Astrocyte (in vitro differentiated cells and primary cell): ENCODE results near the gene HOXD11. TPM values are rescaled to one million over a fixed set of nuclear protein-coding genes. Genes with fewer than 3 reads are reported as not detected.

Source experiments
- DNase-seq: peaks from one replicate; pipeline ENCODE4 v3.0.0-alpha.2; 2010; ENCODE audit warnings: low read depth
- FAIRE-seq: peaks from 2 replicates; lab custom pipeline; 2011; peaks lifted over from hg19 to GRCh38; lab: Jason Lieb, UNC
- H2AFZ ChIP-seq: 2 replicates; pipeline ENCODE4 v1.6.0; 2012; ENCODE audit warnings: low read depth, low read length, inconsistent platforms
- H3K27ac ChIP-seq: 2 replicates; pipeline ENCODE4 v1.5.1; 2011; ENCODE audit warnings: low read depth, low read length, inconsistent platforms
- H3K27me3 ChIP-seq: 2 replicates; pipeline ENCODE4 v1.6.0; 2011; ENCODE audit warnings: low read length, inconsistent platforms; ENCODE audit not compliant: insufficient read depth
- H3K36me3 ChIP-seq: 2 replicates; pipeline ENCODE4 v1.5.1; 2011; ENCODE audit warnings: low read length, inconsistent platforms; ENCODE audit not compliant: insufficient read depth
- H3K4me1 ChIP-seq: 2 replicates; pipeline ENCODE4 v1.5.1; 2011; ENCODE audit warnings: low read length, inconsistent platforms; ENCODE audit not compliant: insufficient read depth
- H3K4me2 ChIP-seq: 2 replicates; pipeline ENCODE4 v1.6.0; 2012; ENCODE audit warnings: low read length, inconsistent platforms
- H3K4me3 ChIP-seq: 2 replicates; pipeline ENCODE4 v1.5.1; 2011; ENCODE audit warnings: low read depth, mild to moderate bottlenecking, low read length, inconsistent platforms; ENCODE audit not compliant: insufficient read depth
- H3K79me2 ChIP-seq: 2 replicates; pipeline ENCODE4 v1.6.0; 2012; ENCODE audit warnings: mild to moderate bottlenecking, low read length, inconsistent platforms; ENCODE audit not compliant: insufficient read depth
- H3K9ac ChIP-seq: 2 replicates; pipeline ENCODE4 v1.6.0; 2012; ENCODE audit warnings: mild to moderate bottlenecking, low read length, inconsistent platforms
- H3K9me3 ChIP-seq: 2 replicates; pipeline ENCODE4 v1.5.1; 2012; ENCODE audit warnings: low read depth, mild to moderate bottlenecking, low read length, inconsistent platforms; ENCODE audit not compliant: insufficient read depth
- H4K20me1 ChIP-seq: 2 replicates; pipeline ENCODE4 v1.6.0; 2012; ENCODE audit warnings: low read length, inconsistent platforms; ENCODE audit not compliant: insufficient read depth
- H3K27ac Mint-ChIP-seq: one replicate; pipeline ENCODE4 v1.8.0; 2021; ENCODE audit warnings: mild to moderate bottlenecking, mixed read lengths; ENCODE audit not compliant: unreplicated experiment
- H3K27me3 Mint-ChIP-seq: one replicate; pipeline ENCODE4 v1.8.0; 2021; ENCODE audit warnings: low read depth, mixed read lengths; ENCODE audit not compliant: unreplicated experiment
- H3K36me3 Mint-ChIP-seq: one replicate; pipeline ENCODE4 v1.8.0; 2021; ENCODE audit warnings: low read depth, mixed read lengths; ENCODE audit not compliant: unreplicated experiment
- H3K4me1 Mint-ChIP-seq: one replicate; pipeline ENCODE4 v1.8.0; 2021; ENCODE audit warnings: low read depth, mixed read lengths; ENCODE audit not compliant: unreplicated experiment
- H3K4me3 Mint-ChIP-seq: one replicate; pipeline ENCODE4 v1.8.0; 2021; ENCODE audit warnings: mild to moderate bottlenecking, moderate library complexity, mixed read lengths; ENCODE audit not compliant: unreplicated experiment
- H3K9me3 Mint-ChIP-seq: one replicate; pipeline ENCODE4 v1.8.0; 2021; ENCODE audit warnings: mild to moderate bottlenecking, mixed read lengths; ENCODE audit not compliant: unreplicated experiment
- CTCF ChIP-seq: IDR thresholded peaks from 2 replicates; pipeline ENCODE4 v1.5.1; 2011; ENCODE audit warnings: low read depth, mild to moderate bottlenecking, inconsistent platforms, low read length, moderate library complexity; ENCODE audit not compliant: insufficient read depth
- EZH2 ChIP-seq: IDR thresholded peaks from 2 replicates; pipeline ENCODE4 v1.6.1; 2012; ENCODE audit warnings: mild to moderate bottlenecking, low read length, inconsistent platforms; ENCODE audit not compliant: insufficient read depth
- total RNA-seq: library from RNA; stranded (reverse); gene quantifications from 2 replicates; pipeline ENCODE4 v1.2.1, GENCODE V29; 2021

The HOXD11 gene
- total RNA-seq, 1 donor from 2014 or later: not detected

DNA sequence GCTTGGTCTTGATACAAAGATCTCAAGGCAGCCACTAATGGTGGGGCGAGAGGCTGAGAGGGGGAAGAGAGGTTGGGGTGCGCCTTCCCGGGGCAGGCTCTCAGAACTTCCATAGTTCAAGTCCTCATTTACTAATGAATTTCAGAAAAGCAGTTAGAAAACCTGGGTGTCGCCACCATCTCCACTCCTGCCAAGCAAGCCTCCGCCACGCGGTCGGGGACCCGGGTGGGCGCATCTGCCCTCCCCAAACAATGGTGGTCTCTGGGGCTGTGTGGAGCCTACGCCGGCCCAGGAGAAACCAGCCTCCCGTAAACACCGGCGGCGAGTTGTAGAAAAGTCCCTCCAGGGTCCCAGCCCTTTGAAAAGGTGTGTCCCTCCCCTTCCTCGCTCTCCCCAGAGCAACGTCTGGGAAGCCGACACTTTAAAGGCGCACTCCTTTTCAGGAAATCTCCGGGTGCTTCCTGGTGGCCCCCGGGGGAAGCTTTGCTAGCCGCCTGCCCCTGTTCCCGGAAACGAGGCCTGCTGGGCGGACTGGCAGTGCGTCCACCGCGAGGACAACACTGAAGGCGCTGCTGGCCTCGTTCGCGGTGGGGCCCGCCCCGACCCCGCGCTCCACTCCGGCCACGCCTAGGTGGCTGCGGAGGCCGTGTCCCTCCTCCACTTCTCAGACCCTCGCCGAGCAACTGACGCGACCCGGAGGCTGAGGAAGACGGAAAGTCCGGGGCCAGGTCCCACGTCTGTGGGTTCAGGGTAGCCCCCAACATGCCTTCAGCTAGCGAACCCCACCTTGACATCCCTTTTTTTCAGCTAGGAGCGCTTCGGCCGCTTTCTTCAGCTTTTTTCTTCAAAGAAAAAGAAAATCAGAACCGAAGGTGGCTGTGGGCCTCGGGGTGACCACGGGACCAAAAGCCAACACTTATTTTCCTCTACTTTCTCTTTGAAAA, 40.2 kb upstream of the HOXD11 start:
- peaks cover 84% of the 10 kb centered on the region for H3K27me3 Mint-ChIP-seq
- peaks cover 6% of the 10 kb centered on the region for H3K4me1 ChIP-seq

GRCh38 chr2:176067589-176068418, 39.3 kb upstream of the HOXD11 start:
- H3K27me3 Mint-ChIP-seq: peaks cover 85% of the 10 kb centered on the region
- no peak overlapping the region for H3K27ac Mint-ChIP-seq
- DNase-seq: no peak
- TF ChIP-seq CTCF: no peak
- peak; percentile 61 for TF ChIP-seq EZH2
- Histone ChIP-seq H3K27me3 (peaks cover 85% of the 10 kb centered on the region), H3K4me1 (peaks cover 6% of the 10 kb centered on the region), H3K27ac (no peak overlapping the region), H3K9ac (no peak overlapping the region), H3K4me2 (peak overlapping the region; percentile 77), H3K9me3 (peaks cover 10% of the 10 kb centered on the region), H3K36me3 (no peaks in the 10 kb centered on the region), H3K4me3 (peak overlapping the region; percentile 42), H2AFZ (peak overlapping the region; percentile 34), H4K20me1 (no peaks in the 10 kb centered on the region), H3K79me2 (no peaks in the 10 kb centered on the region)
- H3K36me3 Mint-ChIP-seq: no peaks in the 10 kb centered on the region
- peak overlapping the region; percentile 50 for H3K4me3 Mint-ChIP-seq
- no peak for FAIRE-seq
- no peaks in the 10 kb centered on the region for H3K4me1 Mint-ChIP-seq
- H3K9me3 Mint-ChIP-seq: peaks cover 21% of the 10 kb centered on the region

More for the DNA sequence above, 40.2 kb upstream of the HOXD11 start:
- H3K36me3 ChIP-seq: no peaks in the 10 kb centered on the region
- peak overlapping the region; percentile 34 for H2AFZ ChIP-seq
- TF ChIP-seq EZH2: peak; percentile 83
- TF ChIP-seq CTCF: no peak
- no peak overlapping the region for H3K27ac Mint-ChIP-seq
- peak overlapping the region; percentile 50 for H3K4me3 Mint-ChIP-seq
- no peaks in the 10 kb centered on the region for H4K20me1 ChIP-seq
- H3K36me3 Mint-ChIP-seq: no peaks in the 10 kb centered on the region
- no peak overlapping the region for H3K9ac ChIP-seq
- no peak for FAIRE-seq
- H3K27me3 ChIP-seq: peaks cover 82% of the 10 kb centered on the region
- no peak overlapping the region for H3K27ac ChIP-seq
- peaks cover 5% of the 10 kb centered on the region for H3K9me3 ChIP-seq
- H3K4me1 Mint-ChIP-seq: no peaks in the 10 kb centered on the region
- peak overlapping the region; percentile 77 for H3K4me2 ChIP-seq
- H3K9me3 Mint-ChIP-seq: peaks cover 16% of the 10 kb centered on the region
- no peaks in the 10 kb centered on the region for H3K79me2 ChIP-seq
- H3K4me3 ChIP-seq: peak overlapping the region; percentile 42
- DNase-seq: no peak
